HepG2 (cell line): ENCODE results near the gene FREM3. TPM values are rescaled to one million over a fixed set of nuclear protein-coding genes. Genes with fewer than 3 reads are reported as not detected.

Experiments
- ATAC-seq: fragments of 200-7000 bp; cut with Tn5 transposase; 3 replicates; pipeline ENCODE4 v1.9.1; 2020; ENCODE audit warnings: mild to moderate bottlenecking, moderate library complexity
- BruUV-seq: library from RNA; stranded (reverse); fragments of 400-500 nt; replicated peaks from 2 replicates; lab custom pipeline; 2021; lab: Mats Ljungman, UMichigan
- CTCF ChIA-PET: fragments of 300-600 bp; formaldehyde crosslinking; extraction: SDS; loops from one replicate; lab custom pipeline; 2021; ENCODE audit warnings: low total read pairs, inconsistent platforms, low intra/inter-chr PET ratio; lab: Yijun Ruan, JAX
- POLR2A ChIA-PET: fragments of 350-600 bp; sonication (Branson Sonifier 250); formaldehyde crosslinking; loops from one replicate; lab custom pipeline; 2020; ENCODE audit warnings: antibody characterized with exemption, inconsistent platforms; lab: Yijun Ruan, JAX
- DNase-seq: peaks from one replicate; pipeline ENCODE4 v3.0.0-alpha.2; 2015; ENCODE audit warnings: low spot score
- FAIRE-seq: peaks from 3 replicates; lab custom pipeline; 2011; peaks lifted over from hg19 to GRCh38; lab: Jason Lieb, UNC
- H2AFZ ChIP-seq: one replicate; pipeline ENCODE4 v1.6.1; 2011; ENCODE audit warnings: low read length, inconsistent platforms
- H3K27ac ChIP-seq: fragments of 300-600 bp; 3 replicates; pipeline ENCODE4 v1.8.0; 2011; ENCODE audit warnings: mixed run types, mild to moderate bottlenecking, mixed read lengths, low read length, inconsistent platforms; ENCODE audit not compliant: insufficient read depth; ENCODE audit errors: extremely low read length
- H3K27me3 ChIP-seq, 2 experiments: fragments of 200-600 bp in 1 of 2; 2 replicates in 1 of 2; 3 replicates in 1 of 2; pipeline versions ENCODE4 v1.6.0 to v1.8.0; 2011; ENCODE audit warnings: low read length in 2 of 2, mild to moderate bottlenecking in 2 of 2, moderate library complexity in 2 of 2, inconsistent platforms in 1 of 2; ENCODE audit not compliant: insufficient read depth in 2 of 2, control insufficient read depth in 1 of 2
- H3K36me3 ChIP-seq, 2 experiments: fragments of 200-600 bp in 1 of 2; replicated peaks in 1 of 2; 2 replicates in 1 of 2; 3 replicates in 1 of 2; pipeline versions ENCODE4 v1.5.1 to v1.8.0; 2011; ENCODE audit warnings: low read length in 2 of 2, inconsistent platforms in 1 of 2; ENCODE audit not compliant: insufficient read depth in 2 of 2, control insufficient read depth in 1 of 2
- H3K4me1 ChIP-seq: 2 replicates; pipeline ENCODE4 v1.5.1; 2012; ENCODE audit warnings: low read length, inconsistent platforms; ENCODE audit not compliant: insufficient read depth
- H3K4me2 ChIP-seq: 2 replicates; pipeline ENCODE4 v1.6.0; 2011; ENCODE audit warnings: low read depth, low read length, inconsistent platforms
- H3K4me3 ChIP-seq, 3 experiments: fragments of 200-600 bp in 1 of 3; sonication (generic), shearing (Covaris generic) in 1 of 3; replicated peaks in 1 of 3; 2 replicates each; pipeline ENCODE4 v1.5.1; 2011 to 2016; ENCODE audit warnings: low read length in 3 of 3, inconsistent platforms in 2 of 3, low read depth in 2 of 3, mild to moderate bottlenecking in 2 of 3, control low read depth in 1 of 3, mixed read lengths in 1 of 3; ENCODE audit not compliant: insufficient read depth in 1 of 3
- H3K79me2 ChIP-seq: one replicate; pipeline ENCODE4 v1.6.1; 2011; ENCODE audit warnings: low read length, inconsistent platforms; ENCODE audit not compliant: insufficient read depth
- H3K9ac ChIP-seq: 2 replicates; pipeline ENCODE4 v1.6.0; 2011; ENCODE audit warnings: mild to moderate bottlenecking, low read depth, low read length, inconsistent platforms; ENCODE audit not compliant: insufficient read depth
- H3K9me3 ChIP-seq: 2 replicates; pipeline ENCODE4 v1.5.1; 2012; ENCODE audit warnings: mild to moderate bottlenecking, low read length
- H4K20me1 ChIP-seq: 2 replicates; pipeline ENCODE4 v1.6.0; 2011; ENCODE audit warnings: inconsistent platforms, mild to moderate bottlenecking, low read length, moderate library complexity; ENCODE audit not compliant: insufficient read depth
- CTCF ChIP-seq: sonication (generic); formaldehyde crosslinking; IDR thresholded peaks from 2 replicates; pipeline ENCODE4 v1.5.0; 2020; ENCODE audit warnings: mild to moderate bottlenecking, missing genetic modification reagents, moderate library complexity
- GATAD2A ChIP-seq: IDR thresholded peaks from 2 replicates; pipeline ENCODE4 v1.6.1; 2016
- HNRNPL ChIP-seq: fragments of 200-400 bp; formaldehyde crosslinking; IDR thresholded peaks from 2 replicates; pipeline ENCODE4 v1.6.1; 2017; ENCODE audit warnings: mild to moderate bottlenecking, low read depth, low read length
- KMT2B ChIP-seq: IDR thresholded peaks from 2 replicates; pipeline ENCODE4 v1.6.1; 2016; ENCODE audit warnings: missing genetic modification reagents, missing compliant biosample characterization
- PTBP1 ChIP-seq: fragments of 200-400 bp; formaldehyde crosslinking; IDR thresholded peaks from 2 replicates; pipeline ENCODE4 v1.6.1; 2018; ENCODE audit warnings: low read length, low read depth; ENCODE audit not compliant: poor library complexity, severe bottlenecking
- REPIN1 ChIP-seq: sonication (generic); formaldehyde crosslinking; IDR thresholded peaks from 2 replicates; pipeline ENCODE4 v1.8.0; 2022; ENCODE audit warnings: missing genetic modification reagents, low read depth, mild to moderate bottlenecking, borderline replicate concordance
- TFDP2 ChIP-seq: sonication (generic); formaldehyde crosslinking; IDR thresholded peaks from 2 replicates; pipeline ENCODE4 v1.4.0; 2020; ENCODE audit warnings: missing genetic modification reagents
- ZBTB3 ChIP-seq: sonication (generic); formaldehyde crosslinking; IDR thresholded peaks from 2 replicates; pipeline ENCODE4 v1.4.0; 2020; ENCODE audit warnings: low read depth, mild to moderate bottlenecking, moderate library complexity, missing genetic modification reagents, borderline replicate concordance
- ZBTB38 ChIP-seq: sonication (generic); formaldehyde crosslinking; IDR thresholded peaks from 2 replicates; pipeline ENCODE4 v1.5.1; 2020; ENCODE audit warnings: mild to moderate bottlenecking, missing genetic modification reagents
- ZNF260 ChIP-seq: sonication (generic); formaldehyde crosslinking; IDR thresholded peaks from 2 replicates; pipeline ENCODE4 v1.4.0; 2020; ENCODE audit warnings: missing genetic modification reagents, low read depth, mild to moderate bottlenecking, borderline replicate concordance
- ZNF282 ChIP-seq: fragments of 450-650 bp; IDR thresholded peaks from 2 replicates; pipeline ENCODE4 v1.6.1; 2018; ENCODE audit not compliant: partially characterized antibody
- ZNF567 ChIP-seq: sonication (generic); formaldehyde crosslinking; IDR thresholded peaks from 2 replicates; pipeline ENCODE4 v1.8.1; 2023; ENCODE audit warnings: mild to moderate bottlenecking, missing genetic modification reagents, borderline replicate concordance
- ZNF609 ChIP-seq: sonication (generic); formaldehyde crosslinking; IDR thresholded peaks from 2 replicates; pipeline ENCODE4 v1.4.0; 2020; ENCODE audit warnings: mild to moderate bottlenecking, missing genetic modification reagents, borderline replicate concordance
- ZNF766 ChIP-seq: sonication (generic); formaldehyde crosslinking; IDR thresholded peaks from 2 replicates; pipeline ENCODE4 v1.5.0; 2020; ENCODE audit warnings: missing genetic modification reagents, borderline replicate concordance
- whole genome bisulfite sequencing: methylation state at CpG from one replicate; pipeline ENCODE4 v1.1.6; 2017; ENCODE audit warnings: low lambda C conversion rate; 5-methylcytosine and 5-hydroxymethylcytosine counted together
- in situ Hi-C: cut with HindIII; loops from 2 replicates; pipeline ENCODE4 v1.10.0; 2017; ENCODE audit warnings: low pct_unique_long_range_greater_than_20kb; ENCODE audit not compliant: extremely low pct_ligation_motif_present
- intact Hi-C: fragments of 100-400 bp; cut with micrococcal nuclease; formaldehyde crosslinking; loops from one replicate; pipeline ENCODE4 v1.10.0; 2022; ENCODE audit not compliant: unreplicated experiment
- polyA plus RNA-seq, 8 experiments: library from polyadenylated mRNA; depleted of rRNA in 3 of 8; stranded (reverse) in 7 of 8; unstranded in 1 of 8; fragments of >200 nt; fragmentation: Illumina TruSeq in 4 of 8; extraction: Trizol in 4 of 8; gene quantifications; 2 replicates each; pipeline versions ENCODE4 v1.2.1 to v1.2.3, GENCODE V29; 2011 to 2016; ENCODE audit warnings: low read depth in 4 of 8, missing spikeins in 1 of 8, mixed read lengths in 1 of 8; ENCODE audit not compliant: insufficient read depth in 1 of 8
- total RNA-seq, 5 experiments: library from RNA; depleted of rRNA; stranded (reverse); fragments of >200 nt; fragmentation: Illumina TruSeq; extraction: Trizol; gene quantifications; 2 replicates each; pipeline ENCODE4 v1.2.3, GENCODE V29; 2016; ENCODE audit warnings: low read depth in 1 of 5

Gene FREM3
- total and polyA plus RNA-seq, 2 of the 13 experiments (the other 11 are each of a cell fraction or from before 2014, with no cell fraction given): not detected

GRCh38 chr4:143559757-143560147 is 140.7 kb downstream of the FREM3 start:
- ChIA-PET CTCF (interaction anchor here (1.3 kb wide), 1 partner anchor 583 kb away, joined by 3 read pairs; no protein-coding TSS in a partner anchor), POLR2A (no interaction called here)
- no peaks in the 10 kb centered on the region for H4K20me1 ChIP-seq
- H3K4me2 ChIP-seq: peak overlapping the region; percentile 80
- FAIRE-seq: no peak
- H3K9me3 ChIP-seq: no peaks in the 10 kb centered on the region
- H3K4me3 ChIP-seq: peak overlapping the region; percentile 51 to 73 (median 70); a peak in 5 of 6 replicates
- no TSS peak for BruUV-seq
- intact Hi-C loops (loop anchor here (1.0 to 2.0 kb wide), 2 partner anchors 347 to 462 kb away; no protein-coding TSS in a partner anchor), in situ Hi-C loops (no loop called here)
- no peaks in the 10 kb centered on the region for H3K79me2 ChIP-seq
- peak; percentile 12 for ATAC-seq
- H3K27me3 ChIP-seq: no peaks in the 10 kb centered on the region; a peak in 1 of 5 replicates
- WGBS: 80% methylated on average over 8 of the region's 17 CpGs
- peak overlapping the region; percentile 3 for H2AFZ ChIP-seq
- peak overlapping the region; percentile 63 for H3K9ac ChIP-seq
- DNase-seq: no peak
- H3K27ac ChIP-seq: no peak overlapping the region
- H3K4me1 ChIP-seq: peaks cover 9% of the 10 kb centered on the region
- no peaks in the 10 kb centered on the region for H3K36me3 ChIP-seq
- TF ChIP-seq ZNF766 (no peak), ZBTB38 (peak; percentile 77), ZNF609 (peak; percentile 9; the same call in 1 of the 2 replicates), ZNF282 (no peak), KMT2B (CRISPR knock-in tag) (no peak), TFDP2 (CRISPR knock-in tag) (no peak), REPIN1 (CRISPR knock-in tag) (no peak), PTBP1 (no peak), CTCF (CRISPR knock-in tag) (peak; percentile 21; the same call in 1 of the 2 replicates), GATAD2A (CRISPR knock-in tag) (no peak), ZNF260 (no peak), HNRNPL (no peak), ZBTB3 (no peak), ZNF567 (CRISPR knock-in tag) (no peak)
